Loucy (cell line): ENCODE data around the gene TMEM129.

Source experiments
- CTCF ChIP-seq: fragments of 200-600 bp; sonication (generic); conservative IDR thresholded peaks from 2 replicates; pipeline ENCODE4 v1.5.1; 2014; ENCODE audit warnings: mild to moderate bottlenecking, antibody characterized with exemption, low read length
- EZH2phosphoT487 ChIP-seq: fragments of 200-600 bp; IDR thresholded peaks from 2 replicates; pipeline ENCODE4 v1.6.1; 2018; ENCODE audit warnings: antibody characterized with exemption, mild to moderate bottlenecking, moderate library complexity, borderline replicate concordance

- no peak for TF ChIP-seq CTCF
- TF ChIP-seq EZH2phosphoT487: no peak
Measured at GRCh38 chr4:1668488-1668840, 52.7 kb downstream of the TMEM129 start.
